ENCODE results near the gene MARCHF2.
"Not testable (repeated sequence)": the region's sequence is repeated elsewhere in the genome, so short reads cannot be mapped to it uniquely, and the experiment has no call there.

MARCHF2 gene

GRCh38 chr19:8413629-8413995 lies 507 bp downstream of the MARCHF2 start:
- no peak for DNase-seq

- DNase-seq = no peak
Observed at GRCh38 chr19:8416796-8417195, 3.7 kb downstream of the MARCHF2 start.

- DNase-seq = no peak
Observed at GRCh38 chr19:8421484-8422461, 8.7 kb downstream of the MARCHF2 start.

DNA sequence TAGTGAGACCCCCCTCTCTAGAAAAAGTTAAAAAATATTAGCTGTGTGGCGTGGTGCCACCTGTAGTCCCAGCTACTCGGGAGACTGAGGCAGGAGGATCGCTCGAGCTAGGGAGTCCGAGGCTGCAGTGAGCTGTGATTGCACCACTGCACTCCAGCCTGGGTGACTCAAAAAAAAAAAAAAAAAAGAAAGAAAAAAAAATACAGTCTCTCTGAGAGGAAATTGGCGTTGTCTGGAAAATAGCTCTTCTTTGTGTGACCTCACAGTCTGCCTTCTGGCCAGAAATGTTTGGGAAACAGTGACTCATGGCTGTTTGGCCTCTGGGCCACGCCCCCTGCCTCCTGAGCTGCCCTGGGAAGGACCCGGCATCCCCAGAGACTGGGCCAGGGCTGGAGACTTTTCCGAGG lies 10.7 kb downstream of the MARCHF2 start:
- DNase-seq = peak; percentile 86

- not testable (repeated sequence) for DNase-seq
Observed at GRCh38 chr19:8425331-8425730, 12.2 kb downstream of the MARCHF2 start.

DNA sequence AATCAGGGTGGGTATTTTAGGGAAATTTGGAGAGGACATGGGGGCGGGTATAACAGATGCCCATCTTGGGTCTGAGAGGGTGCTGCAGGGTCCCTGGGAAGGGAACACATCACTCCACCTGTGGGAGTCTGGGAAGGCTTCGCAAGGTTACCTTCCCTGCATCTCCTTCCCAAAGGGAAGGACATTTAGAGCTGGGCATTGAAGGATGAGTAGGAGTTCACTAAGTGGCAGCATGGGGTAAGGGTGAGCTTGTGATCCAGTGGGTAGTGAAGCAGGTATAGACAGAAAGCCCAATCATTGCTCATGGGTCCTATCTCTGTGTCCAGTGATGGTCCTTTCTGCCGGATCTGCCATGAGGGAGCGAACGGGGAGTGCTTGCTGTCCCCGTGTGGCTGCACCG lies 13.2 kb downstream of the MARCHF2 start:
- no peak for DNase-seq

DNA sequence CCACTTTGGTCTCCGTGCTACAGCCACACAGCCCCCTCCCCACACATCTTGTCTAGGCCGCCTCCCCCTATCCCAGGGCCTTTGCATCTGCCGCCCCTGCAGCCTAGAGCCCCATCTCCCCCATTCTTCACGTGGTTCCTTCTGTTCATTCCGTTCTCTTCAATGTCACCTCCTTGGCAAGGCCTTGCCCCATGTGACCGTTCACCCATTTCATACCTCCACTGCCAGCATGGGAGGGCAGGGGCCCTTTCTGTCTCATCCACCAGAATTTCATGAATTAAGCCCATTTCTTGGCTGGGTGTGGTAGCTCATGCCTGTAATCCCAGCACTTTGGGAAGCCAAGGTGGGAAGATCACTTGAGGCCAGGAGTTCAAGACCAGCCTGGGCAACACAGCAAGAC lies 15.9 kb downstream of the MARCHF2 start:
- DNase-seq = no peak

- DNase-seq = no peak
Observed at GRCh38 chr19:8429826-8430225, 16.7 kb downstream of the MARCHF2 start.

- no peak for DNase-seq
Observed at GRCh38 chr19:8430650-8431049, 17.5 kb downstream of the MARCHF2 start.

DNA sequence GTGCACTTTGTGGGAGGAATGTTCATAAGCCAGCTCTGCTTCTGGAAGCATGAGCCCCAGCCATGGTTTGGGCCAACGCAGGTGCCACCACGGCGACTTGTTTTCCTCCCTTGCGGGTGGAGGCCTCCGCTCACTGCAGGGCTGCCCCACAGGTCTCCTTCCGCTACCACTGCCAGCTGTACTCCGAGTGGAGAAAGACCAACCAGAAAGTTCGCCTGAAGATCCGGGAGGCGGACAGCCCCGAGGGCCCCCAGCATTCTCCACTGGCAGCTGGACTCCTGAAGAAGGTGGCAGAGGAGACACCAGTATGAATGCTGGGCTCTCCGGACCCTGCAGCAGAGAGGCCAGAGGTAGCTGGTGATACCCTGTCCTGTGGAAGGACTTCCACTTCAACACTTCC lies 25.1 kb downstream of the MARCHF2 start:
- DNase-seq = no peak

- DNase-seq = no peak
Observed at GRCh38 chr19:8441725-8442544, 28.8 kb downstream of the MARCHF2 start.

- not testable (repeated sequence) for DNase-seq
Observed at GRCh38 chr19:8444140-8444676, 31.1 kb downstream of the MARCHF2 start.

- DNase-seq = peak; percentile 99
Observed at GRCh38 chr19:8444677-8445487, 31.8 kb downstream of the MARCHF2 start, which contains the start of gene HNRNPM. Gene HNRNPM (plus strand): TSS chr19:8444975. CDS start chr19:8444999, 24 bp downstream.

DNA sequence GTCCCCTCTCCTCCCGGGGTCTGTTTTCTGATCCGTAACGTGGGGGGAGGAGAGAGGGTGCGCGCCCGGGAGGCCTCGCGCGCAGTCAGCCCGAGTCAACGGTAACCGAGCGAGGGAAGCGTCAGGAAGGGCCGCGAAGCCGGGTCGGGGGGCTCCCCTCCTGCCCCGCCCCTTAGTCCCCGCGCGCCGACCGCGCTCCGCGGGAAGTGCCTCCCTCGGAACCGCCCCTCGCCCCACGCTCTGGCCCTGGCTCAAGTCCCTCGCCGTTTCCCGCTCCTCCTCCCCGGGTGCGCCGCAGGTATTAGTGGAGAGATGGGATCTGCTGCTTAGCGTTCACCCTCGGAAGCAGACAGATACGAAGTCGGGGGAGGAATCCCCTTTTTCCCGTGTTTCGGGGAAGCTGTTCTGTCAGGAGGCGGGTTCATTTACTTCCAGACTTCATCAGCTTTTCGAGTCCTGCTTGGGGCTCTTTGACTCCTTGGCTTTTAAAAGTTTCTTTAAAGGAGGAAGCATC lies 32.4 kb downstream of the MARCHF2 start:
- DNase-seq = no peak

GRCh38 chr19:8446061-8446709 lies 33.1 kb downstream of the MARCHF2 start:
- no peak for DNase-seq

DNA sequence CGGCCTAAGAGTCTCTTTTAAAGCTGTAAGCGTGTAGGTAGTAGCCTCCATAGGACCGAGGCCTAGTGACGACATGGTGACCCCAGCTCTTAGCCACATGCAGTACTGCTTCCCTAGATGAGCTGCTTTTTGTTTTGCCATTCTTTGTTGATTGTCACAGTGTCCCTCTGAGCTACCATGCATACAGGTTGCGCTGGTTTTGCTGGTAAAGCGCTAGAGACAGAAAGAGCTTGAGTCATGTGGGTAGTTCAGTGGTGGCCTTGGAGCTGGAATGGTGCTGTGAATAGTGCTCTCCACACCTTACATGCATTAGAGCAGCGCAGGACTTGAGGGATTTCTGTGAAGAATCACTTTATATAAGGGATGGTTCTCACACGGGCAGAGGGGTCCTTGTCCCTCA lies 36.7 kb downstream of the MARCHF2 start:
- no peak for DNase-seq

GRCh38 chr19:8451377-8451776 lies 38.3 kb downstream of the MARCHF2 start:
- no peak for DNase-seq

GRCh38 chr19:8451885-8452284 lies 38.8 kb downstream of the MARCHF2 start:
- DNase-seq = no peak

GRCh38 chr19:8452446-8453123 lies 39.5 kb downstream of the MARCHF2 start:
- DNase-seq = no peak

GRCh38 chr19:8453616-8454015 lies 40.5 kb downstream of the MARCHF2 start:
- no peak for DNase-seq

GRCh38 chr19:8454218-8454617 lies 41.1 kb downstream of the MARCHF2 start:
- DNase-seq = no peak
